Endothelial cell (in vitro differentiated cells): ENCODE results near the gene PIK3C2G. TPM values are rescaled to one million over a fixed set of nuclear protein-coding genes. Genes with fewer than 3 reads are reported as not detected.

Experiments
- DNase-seq: peaks from one replicate; pipeline ENCODE4 v3.0.0; 2021; ENCODE audit warnings: low spot score
- H3K27ac Mint-ChIP-seq: one replicate; pipeline ENCODE4 v1.8.0; 2021; ENCODE audit warnings: mixed read lengths, inconsistent platforms; ENCODE audit not compliant: unreplicated experiment
- H3K27me3 Mint-ChIP-seq: one replicate; pipeline ENCODE4 v1.8.0; 2021; ENCODE audit warnings: mild to moderate bottlenecking, moderate library complexity, mixed read lengths, inconsistent platforms; ENCODE audit not compliant: unreplicated experiment
- H3K36me3 Mint-ChIP-seq: one replicate; pipeline ENCODE4 v1.8.0; 2021; ENCODE audit warnings: mild to moderate bottlenecking, low read depth, mixed read lengths, inconsistent platforms; ENCODE audit not compliant: unreplicated experiment
- H3K4me1 Mint-ChIP-seq: one replicate; pipeline ENCODE4 v1.8.0; 2021; ENCODE audit warnings: mild to moderate bottlenecking, mixed read lengths, inconsistent platforms; ENCODE audit not compliant: unreplicated experiment
- H3K4me3 Mint-ChIP-seq: one replicate; pipeline ENCODE4 v1.8.0; 2021; ENCODE audit warnings: mild to moderate bottlenecking, mixed read lengths, inconsistent platforms; ENCODE audit not compliant: unreplicated experiment
- H3K9me3 Mint-ChIP-seq: one replicate; pipeline ENCODE4 v1.8.0; 2021; ENCODE audit warnings: mixed read lengths, inconsistent platforms; ENCODE audit not compliant: unreplicated experiment
- CTCF ChIP-seq: fragments of 200-600 bp; sonication (generic); IDR thresholded peaks from one replicate; pipeline ENCODE4 v1.5.0; 2021; ENCODE audit warnings: antibody characterized with exemption; ENCODE audit not compliant: unreplicated experiment
- total RNA-seq: library from RNA; stranded (reverse); fragmentation: NEBNext Ultra II Directional; extraction: Animal tissue kit (Norgen Biotek cat#: 25700); gene quantifications from one replicate; pipeline ENCODE4 v1.2.1, GENCODE V29; 2021; ENCODE audit not compliant: unreplicated experiment

Gene PIK3C2G
- total RNA-seq, 1 donor from 2014 or later = not detected

DNA sequence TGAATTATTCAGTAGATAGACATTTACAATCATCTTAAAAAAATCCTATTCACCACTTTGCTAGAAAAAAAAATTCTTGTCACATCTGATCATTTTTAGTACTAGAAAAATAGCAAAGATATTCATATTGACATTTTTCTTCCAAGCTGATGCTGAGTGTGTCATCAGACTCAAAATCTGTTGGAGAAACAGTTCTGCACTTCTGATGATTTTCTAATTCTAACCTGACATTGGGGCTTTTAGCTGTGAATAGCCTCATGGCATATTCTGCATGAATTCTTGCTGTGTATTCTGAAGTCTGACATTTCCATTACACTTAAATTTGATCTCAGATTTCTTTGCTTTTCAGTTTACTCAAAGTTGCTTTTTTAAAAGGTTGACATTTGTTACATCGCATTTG lies 150.1 kb downstream of the PIK3C2G start:
- no peak for TF ChIP-seq CTCF
- no peaks in the 10 kb centered on the region for H3K4me1 Mint-ChIP-seq
- H3K27ac Mint-ChIP-seq = no peak overlapping the region
- no peaks in the 10 kb centered on the region for H3K36me3 Mint-ChIP-seq
- H3K9me3 Mint-ChIP-seq = no peaks in the 10 kb centered on the region
- DNase-seq = no peak
- no peaks in the 10 kb centered on the region for H3K27me3 Mint-ChIP-seq
- no peak overlapping the region for H3K4me3 Mint-ChIP-seq

- DNase-seq = no peak
- H3K27ac Mint-ChIP-seq = no peak overlapping the region
- no peaks in the 10 kb centered on the region for H3K4me1 Mint-ChIP-seq
- no peaks in the 10 kb centered on the region for H3K9me3 Mint-ChIP-seq
- H3K27me3 Mint-ChIP-seq = no peaks in the 10 kb centered on the region
- TF ChIP-seq CTCF = no peak
- H3K4me3 Mint-ChIP-seq = no peak overlapping the region
- H3K36me3 Mint-ChIP-seq = no peaks in the 10 kb centered on the region
Observed at GRCh38 chr12:18414671-18415070, 153.4 kb downstream of the PIK3C2G start.

- no peaks in the 10 kb centered on the region for H3K9me3 Mint-ChIP-seq
- no peak overlapping the region for H3K4me3 Mint-ChIP-seq
- no peak for TF ChIP-seq CTCF
- H3K36me3 Mint-ChIP-seq = no peaks in the 10 kb centered on the region
- no peaks in the 10 kb centered on the region for H3K4me1 Mint-ChIP-seq
- no peak for DNase-seq
- H3K27ac Mint-ChIP-seq = no peak overlapping the region
- no peaks in the 10 kb centered on the region for H3K27me3 Mint-ChIP-seq
Observed at GRCh38 chr12:18415227-18415626, 153.9 kb downstream of the PIK3C2G start.

DNA sequence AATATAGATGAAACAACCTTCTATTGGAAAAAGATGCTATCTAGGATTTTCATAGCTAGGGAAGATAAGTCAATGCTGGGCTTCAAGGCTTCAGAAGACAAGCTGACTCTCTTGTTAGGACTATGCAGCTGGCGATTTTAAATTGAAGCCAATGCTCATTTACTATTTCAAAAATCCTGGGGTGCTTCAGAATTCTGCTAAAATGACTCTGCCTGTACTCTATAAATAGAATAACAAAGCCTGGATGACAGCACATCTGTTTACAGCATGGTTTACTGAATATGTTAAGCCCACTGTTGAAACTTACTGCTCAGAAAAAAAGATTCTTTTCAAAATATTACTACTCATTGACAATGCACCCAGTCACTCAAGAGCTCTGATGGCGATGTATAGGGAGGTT lies 155.1 kb downstream of the PIK3C2G start:
- DNase-seq = no peak
- Mint-ChIP-seq H3K9me3 (no peaks in the 10 kb centered on the region), H3K4me1 (no peaks in the 10 kb centered on the region), H3K4me3 (no peak overlapping the region), H3K27me3 (no peaks in the 10 kb centered on the region), H3K36me3 (no peaks in the 10 kb centered on the region), H3K27ac (no peak overlapping the region)
- TF ChIP-seq CTCF = no peak

DNA sequence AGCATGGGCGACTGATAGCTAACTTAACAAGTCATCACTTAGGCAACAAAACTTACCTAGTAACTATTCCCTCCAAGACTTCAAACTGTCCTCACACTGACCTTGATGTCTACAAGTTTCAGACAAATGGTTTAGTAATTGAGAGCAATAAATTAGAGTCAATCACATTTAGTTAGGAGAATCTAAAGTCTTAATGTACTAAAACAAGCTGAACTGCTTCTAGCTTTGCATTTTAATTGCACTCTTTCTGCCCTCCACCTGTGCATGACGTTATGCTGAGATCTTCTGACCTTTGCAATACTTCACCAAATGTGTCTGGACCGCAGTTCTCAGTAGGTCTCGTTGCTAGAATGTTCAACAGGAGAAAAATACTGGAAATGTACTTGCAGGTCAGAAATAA lies 158.0 kb downstream of the PIK3C2G start:
- no peaks in the 10 kb centered on the region for H3K36me3 Mint-ChIP-seq
- no peak overlapping the region for H3K27ac Mint-ChIP-seq
- no peaks in the 10 kb centered on the region for H3K9me3 Mint-ChIP-seq
- no peaks in the 10 kb centered on the region for H3K27me3 Mint-ChIP-seq
- DNase-seq = no peak
- no peak for TF ChIP-seq CTCF
- H3K4me1 Mint-ChIP-seq = no peaks in the 10 kb centered on the region
- no peak overlapping the region for H3K4me3 Mint-ChIP-seq
